UCSD-AML1 (cell line): ENCODE data around the gene GRM1.

Experiments
- DNase-seq: peaks from one replicate; lab custom pipeline; 2025; ENCODE audit not compliant: unreplicated experiment; lab: John Stamatoyannopoulos, UW

The GRM1 gene

GRCh38 chr6:146361128-146361924 is 332.5 kb downstream of the GRM1 start:
- DNase-seq, result no peak

GRCh38 chr6:146363838-146364607 is 335.2 kb downstream of the GRM1 start:
- no peak for DNase-seq

GRCh38 chr6:146364816-146365594 is 336.1 kb downstream of the GRM1 start:
- DNase-seq, result no peak

- no peak for DNase-seq
These were observed 338.2 kb downstream of the GRM1 start for GRCh38 chr6:146367061-146367460.

GRCh38 chr6:146369866-146370265 is 341.0 kb downstream of the GRM1 start:
- DNase-seq, result no peak

- DNase-seq, result no peak
These were observed 352.6 kb downstream of the GRM1 start for GRCh38 chr6:146381486-146381885.

- no peak for DNase-seq
These were observed 360.0 kb downstream of the GRM1 start for GRCh38 chr6:146388736-146389364.

- no peak for DNase-seq
These were observed 360.9 kb downstream of the GRM1 start for GRCh38 chr6:146389740-146390139.

GRCh38 chr6:146397638-146398037 is 368.8 kb downstream of the GRM1 start:
- no peak for DNase-seq

- DNase-seq, result no peak
These were observed 373.6 kb downstream of the GRM1 start for GRCh38 chr6:146402476-146402875.

- DNase-seq, result no peak
These were observed 379.7 kb downstream of the GRM1 start for GRCh38 chr6:146408583-146408982.

GRCh38 chr6:146410851-146411595 is 382.2 kb downstream of the GRM1 start:
- no peak for DNase-seq

- peak; percentile 18 for DNase-seq
These were observed 390.7 kb downstream of the GRM1 start for GRCh38 chr6:146419576-146419975.

GRCh38 chr6:146420255-146420654 is 391.4 kb downstream of the GRM1 start:
- DNase-seq, result no peak

GRCh38 chr6:146422789-146423375 is 394.0 kb downstream of the GRM1 start:
- DNase-seq, result no peak

GRCh38 chr6:146423452-146423851 is 394.6 kb downstream of the GRM1 start:
- peak; percentile 76 for DNase-seq

GRCh38 chr6:146426516-146426915 is 397.7 kb downstream of the GRM1 start:
- no peak for DNase-seq

GRCh38 chr6:146429831-146430230 is 401.0 kb downstream of the GRM1 start:
- no peak for DNase-seq

- no peak for DNase-seq
These were observed 405.2 kb downstream of the GRM1 start for GRCh38 chr6:146433881-146434731.
